Osteocyte (in vitro differentiated cells): ENCODE measurements around the gene EDN1. TPM values are rescaled to one million over a fixed set of nuclear protein-coding genes. Genes with fewer than 3 reads are reported as not detected.
"Not testable (repeated sequence)": the region's sequence is repeated elsewhere in the genome, so short reads cannot be mapped to it uniquely, and the experiment has no call there.

Experiments
- DNase-seq: peaks from one replicate; pipeline ENCODE4 v3.0.0; 2021; ENCODE audit warnings: mixed read lengths; ENCODE audit not compliant: unreplicated experiment; ENCODE audit errors: extremely low spot score
- H3K27ac Mint-ChIP-seq: one replicate; pipeline ENCODE4 v1.8.0; 2021; ENCODE audit warnings: mild to moderate bottlenecking, mixed read lengths; ENCODE audit not compliant: unreplicated experiment
- H3K27me3 Mint-ChIP-seq: one replicate; pipeline ENCODE4 v1.8.0; 2021; ENCODE audit warnings: mixed read lengths; ENCODE audit not compliant: unreplicated experiment
- H3K36me3 Mint-ChIP-seq: one replicate; pipeline ENCODE4 v1.8.0; 2021; ENCODE audit warnings: mixed read lengths; ENCODE audit not compliant: unreplicated experiment
- H3K4me1 Mint-ChIP-seq: one replicate; pipeline ENCODE4 v1.8.0; 2021; ENCODE audit warnings: mixed read lengths; ENCODE audit not compliant: unreplicated experiment
- H3K4me3 Mint-ChIP-seq: one replicate; pipeline ENCODE4 v1.8.0; 2021; ENCODE audit warnings: mild to moderate bottlenecking, moderate library complexity, mixed read lengths; ENCODE audit not compliant: unreplicated experiment
- H3K9me3 Mint-ChIP-seq: one replicate; pipeline ENCODE4 v1.8.0; 2021; ENCODE audit warnings: mixed read lengths; ENCODE audit not compliant: unreplicated experiment
- CTCF ChIP-seq: fragments of 200-600 bp; sonication (generic); IDR thresholded peaks from 2 replicates; pipeline ENCODE4 v1.5.0; 2021; ENCODE audit warnings: antibody characterized with exemption, mild to moderate bottlenecking, moderate library complexity
- total RNA-seq: library from RNA; stranded (reverse); gene quantifications from 2 replicates; pipeline ENCODE4 v1.2.1, GENCODE V29; 2021

EDN1 gene
- total RNA-seq, 1 donor from 2014 or later, result 13.2 TPM

- no peak for TF ChIP-seq CTCF
- Mint-ChIP-seq H3K36me3 (no peaks in the 10 kb centered on the region), H3K27ac (no peak overlapping the region), H3K4me1 (peaks cover 14% of the 10 kb centered on the region), H3K9me3 (no peaks in the 10 kb centered on the region), H3K4me3 (no peak overlapping the region), H3K27me3 (no peaks in the 10 kb centered on the region)
- DNase-seq, result peak; percentile 36
Measured at GRCh38 chr6:12331474-12331873, 41.3 kb downstream of the EDN1 start.

DNA sequence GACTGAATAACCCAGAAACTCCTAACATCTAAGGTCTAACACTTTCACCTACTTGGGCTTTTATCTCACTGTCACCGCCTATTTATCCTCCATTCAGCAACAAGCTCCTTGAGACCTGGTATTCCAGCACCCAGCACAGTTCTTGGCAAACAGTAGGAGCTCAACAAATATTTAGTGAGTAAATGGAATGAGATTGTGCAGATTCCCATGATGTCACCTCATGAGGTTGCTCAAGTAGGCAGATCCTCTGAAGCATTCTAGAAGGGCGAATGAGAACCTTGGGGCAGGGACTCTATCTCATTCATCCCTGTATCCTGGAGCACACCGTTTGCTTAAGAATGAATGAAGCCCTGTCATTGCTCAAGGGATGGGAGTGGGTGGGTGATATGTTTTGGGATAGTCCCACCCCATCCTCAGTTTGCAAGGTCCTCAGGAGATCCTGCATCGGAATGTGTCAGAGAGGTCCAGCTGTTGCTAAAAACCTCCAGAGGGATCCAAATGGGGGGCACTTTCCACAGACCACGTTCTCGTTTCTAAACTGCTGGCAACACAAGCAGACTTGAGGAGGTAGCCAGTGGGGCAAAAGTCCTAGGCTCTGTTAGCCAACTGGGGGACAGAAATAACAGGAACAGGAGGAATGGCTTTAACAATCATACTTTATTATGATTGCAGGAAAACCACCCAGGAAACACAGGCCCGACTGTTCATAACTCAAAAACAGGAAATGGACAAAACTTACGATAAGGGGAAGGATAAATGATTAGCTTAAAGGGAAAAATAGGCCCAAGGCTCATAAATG is 42.0 kb downstream of the EDN1 start:
- Mint-ChIP-seq H3K4me3 (no peak overlapping the region), H3K27me3 (no peaks in the 10 kb centered on the region), H3K27ac (no peak overlapping the region), H3K36me3 (no peaks in the 10 kb centered on the region), H3K9me3 (no peaks in the 10 kb centered on the region), H3K4me1 (peaks cover 14% of the 10 kb centered on the region)
- TF ChIP-seq CTCF, result no peak
- DNase-seq, result peak; percentile 49

- not testable (repeated sequence) for H3K9me3 Mint-ChIP-seq, DNase-seq, H3K36me3 Mint-ChIP-seq, H3K27me3 Mint-ChIP-seq, H3K4me3 Mint-ChIP-seq, H3K27ac Mint-ChIP-seq
- H3K4me1 Mint-ChIP-seq, result peaks cover 10% of the 10 kb centered on the region
Measured at GRCh38 chr6:12332750-12333079, 42.6 kb downstream of the EDN1 start.

- no peak overlapping the region for H3K27ac Mint-ChIP-seq
- TF ChIP-seq CTCF, result no peak
- peaks cover 10% of the 10 kb centered on the region for H3K4me1 Mint-ChIP-seq
- no peaks in the 10 kb centered on the region for H3K27me3 Mint-ChIP-seq
- H3K4me3 Mint-ChIP-seq, result no peak overlapping the region
- no peaks in the 10 kb centered on the region for H3K36me3 Mint-ChIP-seq
- no peaks in the 10 kb centered on the region for H3K9me3 Mint-ChIP-seq
- DNase-seq, result no peak
Measured at GRCh38 chr6:12333128-12333527, 43.0 kb downstream of the EDN1 start.

DNA sequence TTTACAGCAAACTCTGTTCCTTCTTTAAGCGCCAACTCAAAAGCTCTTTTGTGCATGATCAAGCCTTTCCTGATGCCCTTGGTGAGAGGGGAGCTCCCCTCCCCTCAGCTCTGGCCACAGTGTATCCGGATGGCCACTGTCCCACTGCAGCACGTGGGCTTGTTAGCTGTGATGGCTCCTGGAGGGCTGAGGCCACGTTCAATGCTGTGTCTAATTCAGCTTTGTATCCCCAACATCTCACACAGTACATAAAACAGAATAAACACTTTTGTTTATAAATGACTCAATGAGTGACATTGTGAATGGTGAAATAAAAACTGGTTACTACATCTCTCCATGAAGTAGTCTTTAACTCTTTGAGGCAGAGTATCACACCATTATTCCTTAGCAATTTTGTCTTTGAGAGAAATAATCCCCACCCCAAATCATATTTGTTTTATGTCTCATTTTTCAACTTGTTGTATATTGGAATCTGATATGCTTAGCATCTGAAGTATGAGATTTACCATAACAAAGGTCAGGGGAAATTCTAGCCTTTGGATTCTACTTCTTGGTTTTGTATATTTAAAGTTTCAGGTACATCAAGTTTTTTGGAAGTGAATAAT is 44.5 kb downstream of the EDN1 start:
- Mint-ChIP-seq H3K9me3 (no peaks in the 10 kb centered on the region), H3K27me3 (no peaks in the 10 kb centered on the region), H3K4me3 (no peak overlapping the region), H3K4me1 (peaks cover 10% of the 10 kb centered on the region), H3K27ac (no peak overlapping the region), H3K36me3 (no peaks in the 10 kb centered on the region)
- no peak for TF ChIP-seq CTCF
- no peak for DNase-seq
